Spleen (tissue), 11 donors: Measurements from ENCODE around the gene INS. TPM values are rescaled to one million over a fixed set of nuclear protein-coding genes. Genes with fewer than 3 reads are reported as not detected.

Experiments used
- DNase-seq: peaks from one replicate; pipeline ENCODE4 v3.0.0-alpha.2; 2020
- H3K27ac ChIP-seq, 8 donors: fragments of 200-600 bp; sonication (generic) in 7 of 8; 1 replicate in 4 of 8; 2 replicates in 4 of 8; pipeline versions ENCODE4 v1.5.0 to v1.8.0; 2016 to 2021; ENCODE audit warnings: inconsistent platforms in 4 of 8, mild to moderate bottlenecking in 4 of 8, moderate library complexity in 1 of 8
- H3K27me3 ChIP-seq, 7 donors: fragments of 200-600 bp; sonication (generic) in 6 of 7; replicated peaks in 1 of 7; 1 replicate in 4 of 7; 2 replicates in 3 of 7; pipeline versions ENCODE4 v1.5.0 to v1.8.0; 2016 to 2021; ENCODE audit warnings: inconsistent platforms in 3 of 7, mild to moderate bottlenecking in 1 of 7
- H3K36me3 ChIP-seq, 6 donors: fragments of 200-600 bp; sonication (generic) in 5 of 6; 1 replicate in 4 of 6; 2 replicates in 2 of 6; pipeline versions ENCODE4 v1.5.0 to v1.8.0; 2016 to 2021; ENCODE audit warnings: inconsistent platforms in 2 of 6
- H3K4me1 ChIP-seq, 6 donors: fragments of 200-600 bp; sonication (generic) in 5 of 6; 1 replicate in 3 of 6; 2 replicates in 3 of 6; pipeline versions ENCODE4 v1.5.0 to v1.8.0; 2016 to 2021; ENCODE audit warnings: inconsistent platforms in 3 of 6
- H3K4me3 ChIP-seq, 8 donors: fragments of 200-600 bp; sonication (generic) in 7 of 8; 1 replicate in 4 of 8; 2 replicates in 4 of 8; pipeline versions ENCODE4 v1.5.0 to v1.8.0; 2016 to 2021; ENCODE audit warnings: inconsistent platforms in 4 of 8, mild to moderate bottlenecking in 4 of 8, moderate library complexity in 2 of 8
- H3K9me3 ChIP-seq, 8 donors: fragments of 200-600 bp; sonication (generic) in 7 of 8; 1 replicate in 4 of 8; 2 replicates in 4 of 8; pipeline versions ENCODE4 v1.5.0 to v1.8.0; 2016 to 2021; ENCODE audit warnings: inconsistent platforms in 4 of 8
- POLR2A ChIP-seq, 3 donors: fragments of 450-650 bp; IDR thresholded peaks; one replicate each; pipeline ENCODE4 v1.5.1; 2017; ENCODE audit warnings: antibody characterized with exemption in 3 of 3, mild to moderate bottlenecking in 1 of 3
- POLR2AphosphoS5 ChIP-seq, 3 donors: sonication (generic); formaldehyde crosslinking; IDR thresholded peaks; one replicate each; pipeline ENCODE4 v1.5.1; 2017; ENCODE audit warnings: antibody characterized with exemption in 3 of 3
- WGBS, 5 donors: extraction: QIAGEN DNeasy Blood & Tissue Kit in 3 of 5; methylation state at CpG; one replicate each; pipeline versions ENCODE4 v1.1.5 to v1.1.7; 2013 to 2018; 5-methylcytosine and 5-hydroxymethylcytosine counted together
- intact Hi-C: fragments of 100-400 bp; cut with DNase I; formaldehyde crosslinking; loops from one replicate; pipeline ENCODE4 v1.15.0; 2023; ENCODE audit warnings: low total_unique reads
- polyA plus RNA-seq, 3 donors: library from polyadenylated mRNA; stranded (reverse); fragments of 200-250 nt; gene quantifications; one replicate each; pipeline ENCODE4 v1.2.1, GENCODE V29; 2013
- total RNA-seq, 7 donors: library from RNA; depleted of rRNA in 3 of 7; stranded (reverse); fragments of >200 nt in 3 of 7; fragmentation: NEBNext Ultra II Directional in 4 of 7; extraction: Animal tissue kit (Norgen Biotek cat#: 25700) in 4 of 7; gene quantifications; one replicate each; pipeline versions ENCODE4 v1.1.0 to v1.2.1, GENCODE V29; 2016 to 2021
- TF ChIP-seq, protein P1 (sequence below), 11 experiments: fragments of 200-600 bp in 7 of 11; fragments of 450-650 bp in 4 of 11; sonication (generic) in 4 of 11; IDR thresholded peaks in 8 of 11; conservative IDR thresholded peaks in 3 of 11; 1 replicate in 7 of 11; 2 replicates in 4 of 11; pipeline versions ENCODE4 v1.4.0 to v1.8.0; 2016 to 2021; ENCODE audit warnings: antibody characterized with exemption in 11 of 11, inconsistent platforms in 4 of 11, mild to moderate bottlenecking in 1 of 11
- donor health status: healthy with polysubstance abuse.
- donor health status: DM: no; HTN: no; CAD: no; lungs with moderate emphysema.
- donor health status: DM: no; HTN: no; CAD: no.
- donor health status: Bipolar disorder and iron deficiency.
- donor health status: healthy.
- donor health status: DM: no; HTN: no; CAD: no.
- donor health status: DM: yes; HTN: yes; CAD: no.

The INS gene
- total and polyA plus RNA-seq, 10 donors: 1.3 to 2.4 (median 1.5) TPM; not detected in 5

DNA sequence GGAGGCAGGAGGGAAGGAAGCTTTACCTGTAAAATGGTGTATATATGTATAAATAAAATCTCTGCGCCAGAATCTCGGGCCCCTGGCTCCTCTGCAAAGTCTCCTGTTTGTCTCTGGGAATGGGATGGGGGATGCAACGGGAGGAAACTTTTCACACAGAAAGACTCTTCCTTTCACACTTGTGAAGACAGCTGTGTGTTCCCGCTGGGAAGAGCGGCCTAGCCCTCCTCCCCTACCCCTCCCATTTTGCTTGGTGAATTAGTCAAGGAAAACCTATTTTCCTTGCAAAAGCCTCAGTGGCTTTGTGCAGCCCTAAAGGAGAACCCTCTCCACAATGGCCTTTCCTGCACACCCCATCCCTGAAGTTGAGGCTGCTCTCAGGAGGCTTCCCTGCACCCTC lies 12.4 kb downstream of the INS start:
- Histone ChIP-seq H3K4me1 (peaks cover 11 to 21% (median 20%) of the 10 kb centered on the region in 6 donors), H3K9me3 (no peaks in the 10 kb centered on the region), H3K27me3 (peaks cover 5 to 79% (median 61%) of the 10 kb centered on the region in 7 donors), H3K36me3 (no peaks in the 10 kb centered on the region), H3K4me3 (no peak overlapping the region), H3K27ac (no peak overlapping the region)
- intact Hi-C loops: no loop called here
- 45 to 55% (median 50%) methylated on average over 5 of the region's 5 CpGs for WGBS, 5 donors
- DNase-seq: no peak
- no peak for TF ChIP-seq POLR2AphosphoS5 (IDR thresholded peaks at IDR 0.05)

DNA sequence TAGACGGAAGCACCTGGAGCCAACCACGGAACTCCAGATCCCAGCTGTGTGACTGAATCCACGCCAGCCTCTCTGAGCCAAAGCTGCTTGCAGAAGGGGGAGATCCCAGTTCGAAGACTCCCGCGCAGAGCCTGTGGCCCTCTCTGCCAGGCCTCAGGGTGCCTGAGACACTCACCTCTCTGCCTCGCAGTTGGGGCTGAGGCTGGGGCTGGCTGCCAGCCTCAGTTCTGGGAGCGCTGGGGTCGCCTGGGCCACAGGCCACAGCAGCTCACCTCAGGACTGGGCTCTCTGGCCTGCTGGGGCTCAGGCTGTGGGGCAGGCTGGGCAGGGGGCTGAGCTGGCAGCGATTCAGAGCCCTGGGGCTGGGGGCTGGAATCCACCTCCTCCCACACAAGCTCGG lies 13.6 kb downstream of the INS start:
- no peaks in the 10 kb centered on the region for H3K36me3 ChIP-seq
- H3K27me3 ChIP-seq: peaks cover 5 to 91% (median 73%) of the 10 kb centered on the region in 7 donors
- H3K4me3 ChIP-seq: no peak overlapping the region
- TF ChIP-seq, protein P1, sequence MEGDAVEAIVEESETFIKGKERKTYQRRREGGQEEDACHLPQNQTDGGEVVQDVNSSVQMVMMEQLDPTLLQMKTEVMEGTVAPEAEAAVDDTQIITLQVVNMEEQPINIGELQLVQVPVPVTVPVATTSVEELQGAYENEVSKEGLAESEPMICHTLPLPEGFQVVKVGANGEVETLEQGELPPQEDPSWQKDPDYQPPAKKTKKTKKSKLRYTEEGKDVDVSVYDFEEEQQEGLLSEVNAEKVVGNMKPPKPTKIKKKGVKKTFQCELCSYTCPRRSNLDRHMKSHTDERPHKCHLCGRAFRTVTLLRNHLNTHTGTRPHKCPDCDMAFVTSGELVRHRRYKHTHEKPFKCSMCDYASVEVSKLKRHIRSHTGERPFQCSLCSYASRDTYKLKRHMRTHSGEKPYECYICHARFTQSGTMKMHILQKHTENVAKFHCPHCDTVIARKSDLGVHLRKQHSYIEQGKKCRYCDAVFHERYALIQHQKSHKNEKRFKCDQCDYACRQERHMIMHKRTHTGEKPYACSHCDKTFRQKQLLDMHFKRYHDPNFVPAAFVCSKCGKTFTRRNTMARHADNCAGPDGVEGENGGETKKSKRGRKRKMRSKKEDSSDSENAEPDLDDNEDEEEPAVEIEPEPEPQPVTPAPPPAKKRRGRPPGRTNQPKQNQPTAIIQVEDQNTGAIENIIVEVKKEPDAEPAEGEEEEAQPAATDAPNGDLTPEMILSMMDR (IDR thresholded peaks at IDR 0.05 in 8 of 11, conservative IDR thresholded peaks at IDR 0.05 in 3 of 11): no peak
- no peak for DNase-seq
- no peaks in the 10 kb centered on the region for H3K9me3 ChIP-seq
- H3K4me1 ChIP-seq: peaks cover 11 to 33% (median 23%) of the 10 kb centered on the region in 6 donors
- no peak overlapping the region for H3K27ac ChIP-seq
- intact Hi-C loops: no loop called here
- 37 to 71% (median 51%) methylated on average over 9 to 11 of the region's 11 CpGs for WGBS, 5 donors

DNA sequence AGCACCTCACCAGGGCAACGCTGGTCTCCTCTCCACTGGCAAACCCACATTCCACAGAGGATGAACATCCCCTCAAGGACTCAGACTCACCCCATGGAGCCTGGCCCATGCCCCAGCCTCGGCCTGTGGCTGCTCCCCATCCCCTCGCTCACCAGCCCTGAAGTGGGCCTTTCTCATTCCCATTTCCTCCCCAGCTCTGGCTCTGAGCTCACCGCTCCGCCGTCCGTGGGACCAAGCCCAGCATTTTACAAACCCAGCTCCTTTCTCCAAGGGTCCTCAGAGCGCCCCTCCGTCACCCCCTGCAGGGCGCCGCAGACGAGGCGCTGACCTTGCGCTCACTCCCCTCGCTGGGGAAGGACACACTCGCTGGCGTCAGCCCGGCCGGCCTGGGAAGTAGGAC lies 15.0 kb downstream of the INS start:
- no peak overlapping the region for H3K4me3 ChIP-seq
- no peak overlapping the region for H3K27ac ChIP-seq
- TF ChIP-seq, protein P1 (IDR thresholded peaks at IDR 0.05 in 8 of 11, conservative IDR thresholded peaks at IDR 0.05 in 3 of 11): no peak
- TF ChIP-seq POLR2A (IDR thresholded peaks at IDR 0.05): no peak
- no peak for TF ChIP-seq POLR2AphosphoS5 (IDR thresholded peaks at IDR 0.05)
- intact Hi-C loops: no loop called here
- peaks cover 5 to 100% (median 83%) of the 10 kb centered on the region in 7 donors for H3K27me3 ChIP-seq
- no peaks in the 10 kb centered on the region for H3K36me3 ChIP-seq
- H3K4me1 ChIP-seq: peaks cover 4 to 24% (median 13%) of the 10 kb centered on the region in 6 donors
- WGBS, 5 donors: 36 to 52% (median 43%) methylated on average over 19 of the region's 19 CpGs
- H3K9me3 ChIP-seq: no peaks in the 10 kb centered on the region
- DNase-seq: no peak

DNA sequence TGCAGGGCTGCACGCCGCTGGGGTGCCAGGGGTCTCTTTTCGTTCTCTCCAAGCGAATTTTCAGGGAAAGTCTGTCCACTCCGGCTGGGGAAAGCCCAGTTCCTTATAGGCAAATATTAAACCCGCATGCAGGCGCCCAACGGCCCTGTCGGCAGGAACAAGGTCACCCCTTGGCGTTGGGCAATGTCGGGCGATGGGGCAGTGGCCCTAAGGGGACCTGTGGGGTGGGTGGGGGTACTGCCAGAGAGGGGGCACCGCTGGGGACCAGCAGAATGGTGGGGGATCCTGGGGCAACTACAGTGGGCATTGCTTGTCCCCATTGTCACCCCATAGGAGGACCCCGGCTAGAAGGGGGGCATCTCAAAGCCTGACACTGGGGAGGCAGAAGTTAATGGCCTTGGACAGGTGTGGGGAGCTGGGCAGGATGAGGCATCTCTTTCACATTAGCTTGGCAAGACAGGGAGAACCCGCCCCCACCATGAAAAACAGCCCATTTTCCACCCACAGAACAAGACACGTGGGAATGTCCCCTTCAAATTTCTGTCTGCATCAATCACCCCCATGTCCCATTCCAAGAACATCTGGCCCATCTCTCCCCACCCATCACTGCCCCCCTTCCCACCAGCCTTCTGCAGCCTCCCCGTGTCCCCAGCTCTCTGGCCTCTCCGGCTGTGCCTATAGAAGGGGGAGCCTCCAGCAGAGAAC lies 16.3 kb downstream of the INS start:
- intact Hi-C loops: no loop called here
- Histone ChIP-seq H3K4me1 (peaks cover 4 to 38% (median 26%) of the 10 kb centered on the region in 6 donors), H3K27ac (no peak overlapping the region), H3K27me3 (peaks cover 9 to 100% (median 87%) of the 10 kb centered on the region in 7 donors), H3K36me3 (no peaks in the 10 kb centered on the region), H3K9me3 (no peaks in the 10 kb centered on the region), H3K4me3 (peak overlapping the region in 3 of 8 donors; percentile 13 to 53 (median 20))
- WGBS, 5 donors: 11 to 21% (median 12%) methylated on average over 13 to 18 of the region's 18 CpGs
- TF ChIP-seq POLR2AphosphoS5 (IDR thresholded peaks at IDR 0.05) (no peak), POLR2A (IDR thresholded peaks at IDR 0.05) (no peak)
- TF ChIP-seq, protein P1 (IDR thresholded peaks at IDR 0.05 in 8 of 11, conservative IDR thresholded peaks at IDR 0.05 in 3 of 11): no peak
- no peak for DNase-seq
